Stimulated activated CD4-positive, alpha-beta T cell treated with anti-CD3 and anti-CD28 coated beads, TNF-alpha, amount 100 ng/mL, for 4 hours (primary cell): ENCODE data around the gene COL23A1.
A peak's percentile ranks its signal among the peaks of the same experiment; 100 is the strongest.

Experiments used
- DNase-seq, 3 experiments: peaks; one replicate each; pipeline ENCODE4 v3.0.0-alpha.2; 2020; ENCODE audit warnings: low read depth in 3 of 3

Gene COL23A1

DNA sequence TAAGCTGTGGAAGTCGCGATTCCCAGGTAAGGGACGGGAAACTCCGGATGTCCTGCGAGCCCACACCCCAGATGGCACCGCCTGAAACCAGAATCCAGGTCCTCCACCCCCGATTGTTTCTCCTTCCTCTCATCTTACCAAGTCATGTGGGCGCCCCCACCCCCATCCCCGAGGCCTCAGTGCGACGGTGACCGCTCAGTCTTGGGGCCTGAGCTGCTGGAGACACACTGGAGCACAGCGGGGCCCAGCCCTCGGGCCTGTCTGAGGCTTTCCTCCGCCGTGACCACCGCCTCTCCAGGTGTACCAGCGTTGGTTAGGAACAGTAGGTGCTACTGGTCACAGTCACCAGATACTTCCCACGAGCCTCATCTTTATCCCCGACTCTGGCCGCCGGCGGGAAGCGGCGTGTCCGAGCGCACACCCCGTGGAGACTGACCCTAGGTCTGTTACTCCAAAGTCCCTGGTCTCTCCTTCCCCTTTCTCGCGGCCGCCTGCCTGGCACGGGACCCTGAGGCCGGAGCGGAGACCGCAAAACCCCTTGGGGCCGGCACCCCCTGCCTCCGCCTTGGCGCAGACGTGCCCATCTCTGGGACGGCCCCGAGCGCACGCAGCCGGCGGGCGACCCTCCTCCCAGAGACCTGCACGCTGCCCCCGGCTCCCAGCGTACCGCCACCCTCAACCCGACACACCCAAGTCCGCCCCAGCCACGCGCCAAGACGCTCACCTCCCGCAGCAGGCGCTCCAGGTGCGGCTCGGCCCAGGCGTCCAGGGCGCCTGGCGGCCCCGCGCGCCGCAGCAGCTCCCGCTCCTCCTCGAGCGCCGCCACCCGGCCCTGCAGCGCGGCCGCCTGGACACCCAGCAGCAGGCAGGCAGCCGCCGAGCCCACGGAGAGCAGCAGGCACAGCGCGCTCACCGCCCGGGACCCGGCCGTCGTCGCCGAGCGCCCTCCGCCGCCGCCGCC is 733 bp downstream of the COL23A1 start:
- DNase-seq, result no peak

DNA sequence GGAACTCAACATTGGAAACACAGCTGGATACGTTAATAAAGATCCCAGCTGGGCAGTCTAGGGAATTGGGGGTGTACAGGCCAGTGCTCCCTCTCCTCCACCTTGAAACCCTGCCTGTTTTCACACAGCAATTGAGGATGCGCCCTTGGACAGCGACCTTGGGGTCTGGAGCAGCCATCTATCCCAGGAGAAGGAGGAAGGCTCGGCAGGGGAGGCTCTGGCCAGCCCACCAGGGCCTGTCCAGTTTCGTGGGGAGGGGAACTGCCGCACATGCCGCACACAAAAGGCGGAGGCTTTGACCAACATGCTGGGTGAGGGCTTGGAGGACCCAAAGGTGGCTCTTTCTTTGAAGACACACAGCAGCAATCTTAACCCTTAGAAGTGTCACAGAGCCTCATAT is 1.4 kb downstream of the COL23A1 start:
- DNase-seq, result no peak

DNA sequence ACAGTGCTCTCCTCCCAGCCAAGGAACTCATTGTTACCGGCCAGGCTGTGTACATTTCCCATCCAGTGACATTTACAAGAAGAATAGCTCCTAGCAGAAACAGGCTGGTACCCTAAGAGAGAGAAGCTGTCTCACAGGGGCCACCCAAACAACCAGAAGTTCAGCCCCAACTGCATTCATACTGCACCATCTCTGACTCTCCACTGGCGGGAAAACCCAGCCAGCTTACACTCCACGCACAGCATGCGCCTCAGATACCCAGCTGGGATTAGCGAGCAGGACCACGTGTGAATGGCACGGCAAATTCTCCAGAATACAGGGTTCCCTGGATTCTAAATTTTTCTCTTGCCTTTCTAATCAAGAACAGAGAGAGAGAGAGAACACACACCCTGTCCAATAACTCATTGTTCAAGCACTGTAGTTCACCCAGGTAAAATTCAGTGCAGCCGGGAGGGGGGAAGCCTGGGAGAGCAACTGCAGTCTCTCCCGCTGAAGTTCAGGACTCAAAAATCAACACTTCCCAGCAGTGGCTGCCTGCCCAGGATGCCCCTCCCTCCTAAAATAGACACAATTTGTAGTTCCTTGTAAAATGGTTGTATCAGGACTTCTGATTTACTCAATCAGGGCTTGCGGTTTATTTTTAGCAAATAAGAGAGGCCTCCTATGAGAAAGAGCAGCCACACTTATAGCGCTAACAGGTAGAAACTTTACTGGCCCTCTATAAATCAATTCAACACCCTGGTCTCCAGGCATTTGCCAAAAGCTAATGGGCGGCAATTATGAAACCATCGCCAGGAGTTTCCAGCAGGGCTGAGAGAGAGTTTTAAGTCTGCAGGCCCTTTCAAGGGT is 2.2 kb downstream of the COL23A1 start:
- no peak for DNase-seq

DNA sequence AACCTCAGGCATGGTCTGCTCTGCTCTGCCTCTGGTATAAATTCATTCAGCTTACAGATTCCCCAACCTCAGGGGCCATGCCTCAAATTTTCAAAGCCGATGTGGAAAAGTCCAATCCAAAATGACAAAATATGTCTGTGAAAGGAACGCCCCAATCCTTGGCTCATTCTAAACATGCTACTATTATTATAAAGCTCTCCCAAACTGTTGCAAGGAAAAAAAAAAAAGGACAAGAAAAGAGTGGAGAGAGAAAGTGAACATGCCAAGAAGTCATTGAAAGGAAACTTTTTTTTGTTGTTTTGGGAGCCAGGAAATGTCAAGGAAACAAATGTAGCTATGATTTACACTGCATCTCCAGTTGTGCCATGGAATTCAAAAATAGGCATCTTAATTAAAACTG is 3.8 kb downstream of the COL23A1 start:
- DNase-seq, result no peak

DNA sequence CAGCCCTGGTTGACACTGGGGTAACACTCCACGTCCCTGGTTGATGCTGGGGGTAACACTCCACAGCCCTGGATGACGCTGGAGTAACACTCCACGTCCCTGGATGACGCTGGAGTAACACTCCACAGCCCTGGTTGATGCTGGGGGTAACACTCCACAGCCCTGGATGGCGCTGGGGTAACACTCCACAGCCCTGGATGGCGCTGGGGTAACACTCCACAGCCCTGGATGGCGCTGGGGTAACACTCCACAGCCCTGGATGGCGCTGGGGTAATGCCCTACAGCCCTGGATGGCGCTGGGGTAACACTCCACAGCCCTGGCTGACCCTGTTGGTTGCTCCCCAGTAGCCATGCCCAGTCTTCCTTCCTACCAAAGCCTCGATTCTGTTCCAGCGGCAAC is 4.8 kb downstream of the COL23A1 start:
- DNase-seq, result peak in 1 of 3 experiments; percentile 41

- DNase-seq, result no peak
Measured at GRCh38 chr5:178583279-178583678, 6.9 kb downstream of the COL23A1 start.

DNA sequence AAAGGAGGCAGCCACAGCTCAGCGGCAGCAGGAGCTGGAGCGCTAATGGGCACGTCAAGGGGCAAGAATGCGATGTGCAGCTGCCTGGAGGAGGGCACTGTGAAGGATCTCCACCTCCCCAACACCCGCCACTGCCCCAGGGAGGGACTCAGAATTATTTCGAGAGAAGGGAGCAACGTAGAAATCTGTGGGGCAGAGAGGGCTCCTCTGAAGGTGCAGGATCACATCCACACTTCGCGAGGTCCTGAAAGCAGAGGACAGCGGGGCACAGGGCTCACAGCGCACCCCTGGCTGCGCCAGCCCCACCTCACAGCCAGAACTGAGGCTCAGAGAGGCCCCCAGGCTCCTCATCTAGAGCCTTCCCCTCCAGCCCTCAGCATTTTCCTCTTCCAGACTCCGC is 7.9 kb downstream of the COL23A1 start:
- no peak for DNase-seq

GRCh38 chr5:178581621-178582020 is 8.6 kb downstream of the COL23A1 start:
- DNase-seq, result no peak

DNA sequence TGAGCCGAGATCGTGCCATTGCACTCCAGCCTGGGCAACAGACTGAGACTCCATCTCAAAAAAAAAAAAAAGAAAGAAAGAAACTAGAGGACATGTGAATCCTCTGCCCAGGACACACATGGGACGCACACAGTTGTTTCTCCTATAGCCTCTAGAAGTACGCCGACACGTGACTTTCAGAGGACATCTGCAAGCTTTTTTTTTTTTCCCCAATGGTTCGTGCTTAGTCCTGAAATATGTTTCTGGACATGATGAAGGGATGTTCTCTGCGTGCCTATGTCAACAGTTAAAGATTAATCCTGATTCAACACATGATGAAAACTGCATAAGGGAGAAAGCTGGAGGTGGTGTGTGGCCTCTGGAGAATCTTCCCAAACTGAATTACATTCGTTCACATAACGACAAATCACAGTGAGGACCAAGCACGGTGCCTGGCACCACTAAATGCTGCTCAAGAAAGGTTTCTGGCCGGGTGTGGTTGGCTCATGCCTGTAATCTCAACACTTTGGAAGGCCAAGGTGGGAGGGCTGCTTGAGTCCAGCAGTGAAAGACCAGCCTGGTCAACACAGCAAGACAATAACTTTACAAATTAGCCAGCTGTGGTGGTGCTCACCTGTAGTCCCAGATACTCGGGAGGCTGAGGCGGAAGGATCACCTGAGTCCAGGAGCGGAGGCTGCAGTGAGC is 9.8 kb downstream of the COL23A1 start:
- DNase-seq, result no peak

DNA sequence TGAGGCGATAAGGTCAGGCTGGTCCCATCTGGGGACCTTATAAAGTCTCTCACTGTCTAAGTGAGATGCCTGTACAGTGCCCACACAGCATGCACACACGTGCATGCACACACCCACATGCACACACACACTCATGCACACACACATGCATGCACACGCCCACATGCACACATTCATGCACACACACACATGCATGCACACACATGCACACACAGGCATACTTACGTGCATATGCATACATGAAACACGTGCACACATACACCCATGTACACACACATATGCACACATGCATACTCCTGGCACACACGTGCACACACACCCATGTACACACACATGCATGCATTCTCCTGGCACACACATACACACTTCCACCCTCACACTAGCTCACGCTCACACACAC is 12.2 kb downstream of the COL23A1 start:
- no peak for DNase-seq

- DNase-seq, result no peak
Measured at GRCh38 chr5:178577376-178577839, 12.8 kb downstream of the COL23A1 start.

DNA sequence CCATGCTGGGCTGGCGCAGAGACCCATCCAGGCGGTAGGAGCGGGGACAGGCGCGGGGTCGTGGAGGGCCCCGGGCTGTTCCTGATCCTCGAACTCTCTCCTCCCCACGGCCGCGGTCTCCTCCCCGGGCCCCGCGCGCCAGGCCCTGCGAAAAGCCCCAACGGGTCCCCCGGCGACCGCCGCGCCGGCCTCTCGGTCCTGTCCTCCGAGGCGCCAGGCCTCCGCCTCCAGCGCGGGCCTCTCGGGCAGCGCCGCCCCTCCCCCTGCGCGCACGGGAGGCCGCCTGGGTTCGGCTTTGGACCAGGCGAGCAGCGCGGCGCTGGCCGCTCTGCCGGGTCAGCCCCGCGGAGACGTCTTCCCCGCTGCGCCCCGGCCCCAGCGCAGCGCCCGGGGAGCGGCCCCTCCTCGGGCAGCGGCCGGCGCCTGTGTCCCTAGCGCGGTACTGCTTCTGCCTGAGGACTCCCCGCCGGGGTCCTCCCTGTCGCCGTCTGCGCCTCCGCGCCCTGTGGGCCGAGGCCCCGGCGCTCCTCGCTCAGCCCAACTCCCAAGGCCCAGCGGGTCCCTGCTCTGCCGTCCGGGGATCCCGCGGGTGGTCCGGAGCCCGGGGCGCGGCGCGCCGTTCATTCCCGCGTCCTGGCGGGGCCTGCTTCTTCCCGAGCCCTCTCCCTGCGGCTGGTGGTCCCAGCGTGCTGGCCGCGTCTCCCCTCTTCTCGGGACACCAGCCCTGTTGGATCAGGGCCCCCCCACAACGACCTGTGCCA is 13.4 kb downstream of the COL23A1 start:
- DNase-seq, result no peak

GRCh38 chr5:178573216-178573615 is 17.0 kb downstream of the COL23A1 start:
- no peak for DNase-seq

DNA sequence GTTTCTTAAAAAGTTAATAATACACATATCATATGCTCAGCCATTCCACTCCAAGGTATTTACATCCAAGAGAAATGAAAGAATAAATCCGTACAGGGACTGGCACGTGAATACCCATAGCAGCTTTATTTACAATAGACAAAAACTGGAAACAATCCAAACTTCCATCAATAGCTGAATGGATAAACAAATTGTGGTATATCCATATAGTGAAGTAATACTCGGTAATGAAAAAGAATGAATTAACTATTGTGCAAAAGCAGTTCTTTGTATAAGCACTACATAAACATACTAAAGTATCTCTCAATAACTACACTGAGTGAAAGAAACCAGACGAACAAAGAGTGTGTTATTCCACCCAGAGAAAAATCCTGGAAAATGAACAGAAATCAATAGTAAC is 17.6 kb downstream of the COL23A1 start:
- no peak for DNase-seq

DNA sequence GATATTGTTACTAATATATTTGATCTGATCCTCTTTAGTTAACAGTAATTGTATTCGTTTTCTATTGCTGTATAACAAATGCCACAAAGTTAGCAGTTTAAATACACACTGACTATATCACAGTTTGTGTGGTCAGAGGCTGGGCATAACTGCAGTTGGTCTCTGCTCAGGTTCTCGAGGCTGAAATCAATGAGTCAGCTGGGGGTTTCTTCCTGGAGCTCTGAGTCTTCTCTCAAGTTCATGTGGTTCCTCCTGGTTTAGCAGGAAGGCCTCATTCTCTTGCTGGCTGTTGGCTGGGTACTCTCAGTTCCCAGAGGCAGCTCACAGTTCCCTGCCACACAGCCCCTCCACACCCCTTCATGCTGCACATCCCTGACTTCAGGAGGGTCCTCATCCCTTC is 20.7 kb downstream of the COL23A1 start:
- DNase-seq, result no peak

GRCh38 chr5:178564811-178565550 is 25.2 kb downstream of the COL23A1 start:
- no peak for DNase-seq

- DNase-seq, result no peak
Measured at GRCh38 chr5:178564397-178564796, 25.8 kb downstream of the COL23A1 start.

GRCh38 chr5:178563621-178564020 is 26.6 kb downstream of the COL23A1 start:
- no peak for DNase-seq

DNA sequence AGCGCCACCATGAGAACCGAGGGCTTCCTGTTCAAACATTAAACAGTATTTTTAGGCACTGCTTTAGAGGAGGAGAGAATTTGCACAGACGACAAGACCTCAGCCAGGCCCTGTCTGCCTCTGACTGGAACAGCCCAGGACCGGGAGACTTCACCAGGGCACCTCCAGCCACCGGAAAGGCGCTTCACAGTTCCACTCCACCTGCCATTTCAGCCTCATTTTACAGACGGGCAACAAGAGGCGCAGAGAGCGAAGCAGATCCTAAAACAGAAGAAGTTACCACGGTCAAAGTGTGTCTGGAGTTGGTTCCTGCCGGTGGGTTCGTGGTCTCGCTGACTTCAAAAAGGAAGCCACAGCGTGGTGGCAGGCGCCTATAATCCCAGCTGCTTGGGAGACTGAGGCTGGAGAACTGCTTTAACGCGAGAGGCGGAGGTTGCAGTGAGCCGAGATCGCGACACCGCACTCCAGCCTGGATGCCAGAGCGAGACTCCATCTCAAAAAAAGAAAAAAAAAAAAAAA is 28.4 kb downstream of the COL23A1 start:
- no peak for DNase-seq

GRCh38 chr5:178560911-178561310 is 29.3 kb downstream of the COL23A1 start:
- no peak for DNase-seq
